Gastroesophageal sphincter (tissue), 2 donors: Measurements from ENCODE around the gene MYPN.

ENCODE experiments used
- POLR2A ChIP-seq, 2 donors: fragments of 450-650 bp; IDR thresholded peaks; one replicate each; pipeline ENCODE4 v1.6.1; 2017; ENCODE audit warnings: antibody characterized with exemption in 2 of 2, mild to moderate bottlenecking in 2 of 2, moderate library complexity in 1 of 2
- POLR2AphosphoS5 ChIP-seq: sonication (generic); formaldehyde crosslinking; IDR thresholded peaks from one replicate; pipeline ENCODE4 v1.6.1; 2017; ENCODE audit warnings: antibody characterized with exemption

- no peak for TF ChIP-seq POLR2AphosphoS5
- no peak for TF ChIP-seq POLR2A (IDR thresholded peaks at IDR 0.05)
Observed at GRCh38 chr10:68110027-68110426, 739 bp downstream of the MYPN start.
